Amygdala (tissue), 56 donors: ENCODE results near the gene ZNF71.

Experiments used
- DNase-seq, 56 donors: peaks; one replicate each; lab custom pipeline; 2025; lab: John Stamatoyannopoulos, UW

ZNF71 gene

GRCh38 chr19:56594783-56595547 lies at the start of gene ZNF71:
Gene ZNF71 (plus strand): TSS chr19:56595302. CDS start chr19:56601559, 6,257 bp downstream.
- DNase-seq = peak in 55 of 56 donors; percentile 35 to 93 (median 78)

- DNase-seq = no peak
Measured at GRCh38 chr19:56547535-56547934, 47.6 kb upstream of the ZNF71 start.

GRCh38 chr19:56554272-56554869 lies 40.7 kb upstream of the ZNF71 start:
- DNase-seq = no peak

GRCh38 chr19:56562766-56563165 lies 32.3 kb upstream of the ZNF71 start:
- no peak for DNase-seq

- DNase-seq = peak in 32 of 56 donors; percentile 6 to 72 (median 48)
Measured at GRCh38 chr19:56566904-56567273, 28.2 kb upstream of the ZNF71 start.

- DNase-seq = peak; percentile 28 to 94 (median 84)
Measured at GRCh38 chr19:56567274-56568120, 27.6 kb upstream of the ZNF71 start, which contains the start of gene ZNF470. Gene ZNF470 (plus strand): TSS chr19:56567468. CDS start chr19:56570312, 2,844 bp downstream.

- DNase-seq = no peak
Measured at GRCh38 chr19:56572589-56572988, 22.5 kb upstream of the ZNF71 start.

GRCh38 chr19:56573914-56574313 lies 21.2 kb upstream of the ZNF71 start:
- DNase-seq = no peak

- DNase-seq = no peak
Measured at GRCh38 chr19:56577719-56578602, 17.1 kb upstream of the ZNF71 start.

- no peak for DNase-seq
Measured at GRCh38 chr19:56594446-56594782, 688 bp upstream of the ZNF71 start.

- DNase-seq = peak in 1 of 56 donors; percentile 40
Measured at GRCh38 chr19:56595548-56595899, 422 bp downstream of the ZNF71 start.

- DNase-seq = no peak
Measured at GRCh38 chr19:56596676-56597075, 1.6 kb downstream of the ZNF71 start.

- no peak for DNase-seq
Measured at GRCh38 chr19:56597696-56598095, 2.6 kb downstream of the ZNF71 start.

GRCh38 chr19:56601375-56601774 lies 6.3 kb downstream of the ZNF71 start:
- peak in 1 of 56 donors; percentile 7 for DNase-seq

GRCh38 chr19:56603829-56604228 lies 8.7 kb downstream of the ZNF71 start:
- DNase-seq = peak in 39 of 56 donors; percentile 1 to 74 (median 23)

GRCh38 chr19:56608274-56608964 lies 13.3 kb downstream of the ZNF71 start:
- no peak for DNase-seq

GRCh38 chr19:56611288-56611687 lies 16.2 kb downstream of the ZNF71 start:
- no peak for DNase-seq

- no peak for DNase-seq
Measured at GRCh38 chr19:56612737-56613136, 17.6 kb downstream of the ZNF71 start.

- no peak for DNase-seq
Measured at GRCh38 chr19:56613639-56614038, 18.5 kb downstream of the ZNF71 start.

GRCh38 chr19:56617531-56617930 lies 22.4 kb downstream of the ZNF71 start:
- DNase-seq = no peak
